OCI-LY1 (cell line): ENCODE results near the gene ZG16B.

ENCODE experiments used
- CTCF ChIP-seq: fragments of 200-600 bp; sonication (generic), shearing (Covaris generic); IDR thresholded peaks from 2 replicates; pipeline ENCODE4 v1.5.1; 2017; ENCODE audit warnings: mild to moderate bottlenecking, antibody characterized with exemption, low read length, moderate library complexity, mixed read lengths
- EZH2 ChIP-seq: fragments of 200-600 bp; sonication (generic), shearing (Covaris generic); IDR thresholded peaks from 2 replicates; pipeline ENCODE4 v1.8.0; 2017; ENCODE audit warnings: borderline replicate concordance, mixed run types, mild to moderate bottlenecking, antibody characterized with exemption, low read length, moderate library complexity, mixed read lengths

GRCh38 chr16:2854700-2855309, 24.7 kb downstream of the ZG16B start:
- TF ChIP-seq CTCF (peak; percentile 68), EZH2 (no peak)
